GM23338 (cell line): ENCODE data around the gene DAZL. TPM values are rescaled to one million over a fixed set of nuclear protein-coding genes. Genes with fewer than 3 reads are reported as not detected.

Experiments used
- ATAC-seq: fragments of 200-7000 bp; cut with Tn5 transposase; 3 replicates; pipeline ENCODE4 v1.9.1; 2020
- DNase-seq: peaks from one replicate; pipeline ENCODE4 v3.0.0-alpha.2; 2015; ENCODE audit warnings: low spot score
- H2AFZ ChIP-seq: fragments of 200-600 bp; sonication (generic); 2 replicates; pipeline ENCODE4 v1.8.0; 2016; ENCODE audit warnings: antibody characterized with exemption, mild to moderate bottlenecking, moderate library complexity
- H3F3A ChIP-seq: fragments of 200-600 bp; sonication (generic); replicated peaks from 2 replicates; pipeline ENCODE4 v1.8.0; 2017; ENCODE audit warnings: antibody characterized with exemption, mixed run types, low read depth
- H3K27ac ChIP-seq: fragments of 200-600 bp; sonication (generic); 2 replicates; pipeline ENCODE4 v1.6.1; 2016; ENCODE audit warnings: low read depth
- H3K27me3 ChIP-seq: fragments of 200-600 bp; sonication (generic); 2 replicates; pipeline ENCODE4 v1.8.0; 2016; ENCODE audit warnings: mild to moderate bottlenecking, mixed run types, moderate library complexity; ENCODE audit not compliant: insufficient read depth
- H3K36me3 ChIP-seq: fragments of 200-600 bp; sonication (generic); 2 replicates; pipeline ENCODE4 v1.8.0; 2016; ENCODE audit warnings: mild to moderate bottlenecking; ENCODE audit not compliant: insufficient read depth
- H3K4me1 ChIP-seq: fragments of 200-600 bp; sonication (generic); 2 replicates; pipeline ENCODE4 v1.8.0; 2016; ENCODE audit warnings: mild to moderate bottlenecking, moderate library complexity; ENCODE audit not compliant: insufficient read depth
- H3K4me2 ChIP-seq: fragments of 200-600 bp; sonication (generic); 2 replicates; pipeline ENCODE4 v1.7.1; 2017; ENCODE audit warnings: mixed run types
- H3K4me3 ChIP-seq: fragments of 200-600 bp; sonication (generic); 2 replicates; pipeline ENCODE4 v1.6.1; 2016; ENCODE audit warnings: mixed run types
- H3K79me2 ChIP-seq: fragments of 200-600 bp; sonication (generic); replicated peaks from 2 replicates; pipeline ENCODE4 v1.8.0; 2017; ENCODE audit warnings: mild to moderate bottlenecking; ENCODE audit not compliant: insufficient read depth
- H3K9me2 ChIP-seq: fragments of 200-600 bp; sonication (generic); 2 replicates; pipeline ENCODE4 v1.8.0; 2017; ENCODE audit not compliant: insufficient read depth
- H4K20me1 ChIP-seq: fragments of 200-600 bp; sonication (generic); replicated peaks from 2 replicates; pipeline ENCODE4 v1.8.0; 2017; ENCODE audit warnings: mild to moderate bottlenecking; ENCODE audit not compliant: insufficient read depth
- H3K27ac Mint-ChIP-seq: 2 replicates; pipeline ENCODE4 v1.8.0; 2020; ENCODE audit warnings: inconsistent platforms, mild to moderate bottlenecking, moderate library complexity, mixed read lengths
- H3K27me3 Mint-ChIP-seq: 3 replicates; pipeline ENCODE4 v1.8.0; 2022; ENCODE audit warnings: low read depth, mild to moderate bottlenecking, moderate library complexity, mixed read lengths, inconsistent platforms; ENCODE audit not compliant: insufficient read depth, poor library complexity
- H3K36me3 Mint-ChIP-seq: 3 replicates; pipeline ENCODE4 v1.8.0; 2021; ENCODE audit warnings: low read depth, mild to moderate bottlenecking, inconsistent platforms, moderate library complexity, mixed read lengths
- H3K4me1 Mint-ChIP-seq: 3 replicates; pipeline ENCODE4 v1.8.0; 2020; ENCODE audit warnings: mild to moderate bottlenecking, inconsistent platforms, mixed read lengths
- H3K4me3 Mint-ChIP-seq: 3 replicates; pipeline ENCODE4 v1.8.0; 2021; ENCODE audit warnings: moderate library complexity, mild to moderate bottlenecking, inconsistent platforms, mixed read lengths
- H3K9me3 Mint-ChIP-seq: 3 replicates; pipeline ENCODE4 v1.8.0; 2020; ENCODE audit warnings: moderate library complexity, mild to moderate bottlenecking, inconsistent platforms, mixed read lengths
- CREB1 ChIP-seq: fragments of 250-450 bp; sonication (Bioruptor Pico); IDR thresholded peaks from 2 replicates; pipeline ENCODE4 v1.5.0; 2020; ENCODE audit warnings: low read depth, mild to moderate bottlenecking, moderate library complexity
- CTCF ChIP-seq, 2 experiments: fragments of 200-600 bp in 1 of 2; sonication (generic) in 1 of 2; conservative IDR thresholded peaks; 2 replicates each; pipeline versions ENCODE4 v1.5.1 to v1.6.1; 2016 to 2017; ENCODE audit warnings: antibody characterized with exemption in 2 of 2, low read depth in 2 of 2, mild to moderate bottlenecking in 2 of 2, moderate library complexity in 1 of 2
- ETS1 ChIP-seq: IDR thresholded peaks from 2 replicates; pipeline ENCODE4 v1.6.1; 2016; ENCODE audit warnings: antibody characterized with exemption
- EZH2 ChIP-seq: fragments of 200-600 bp; sonication (generic); IDR thresholded peaks from one replicate; pipeline ENCODE4 v1.8.0; 2017; ENCODE audit warnings: antibody characterized with exemption, mild to moderate bottlenecking, low read depth; ENCODE audit not compliant: unreplicated experiment
- EZH2phosphoT487 ChIP-seq: fragments of 200-600 bp; sonication (generic); IDR thresholded peaks from one replicate; pipeline ENCODE4 v1.8.1; 2018; ENCODE audit warnings: antibody characterized with exemption; ENCODE audit not compliant: unreplicated experiment
- JUNB ChIP-seq: IDR thresholded peaks from one replicate; pipeline ENCODE4 v1.6.1; 2016; ENCODE audit warnings: antibody characterized with exemption; ENCODE audit not compliant: unreplicated experiment
- NANOG ChIP-seq: IDR thresholded peaks from 2 replicates; pipeline ENCODE4 v1.6.1; 2016; ENCODE audit warnings: antibody characterized with exemption, borderline replicate concordance
- POLR2AphosphoS5 ChIP-seq: IDR thresholded peaks from 2 replicates; pipeline ENCODE4 v1.6.1; 2016; ENCODE audit warnings: antibody characterized with exemption, low read depth
- REST ChIP-seq: IDR thresholded peaks from one replicate; pipeline ENCODE4 v1.6.1; 2018; ENCODE audit warnings: antibody characterized with exemption; ENCODE audit not compliant: unreplicated experiment
- STAT1 ChIP-seq: IDR thresholded peaks from one replicate; pipeline ENCODE4 v1.6.1; 2016; ENCODE audit warnings: antibody characterized with exemption; ENCODE audit not compliant: unreplicated experiment
- ZNF114 ChIP-seq: fragments of 250-450 bp; sonication (Bioruptor Pico); IDR thresholded peaks from 2 replicates; pipeline ENCODE4 v1.5.0; 2020; ENCODE audit warnings: mild to moderate bottlenecking, moderate library complexity
- ZNF331 ChIP-seq: fragments of 250-450 bp; sonication (Bioruptor Pico); IDR thresholded peaks from 2 replicates; pipeline ENCODE4 v1.5.0; 2020; ENCODE audit warnings: low read depth, mild to moderate bottlenecking, moderate library complexity
- ZNF462 ChIP-seq: fragments of 250-450 bp; sonication (Bioruptor Pico); IDR thresholded peaks from 2 replicates; pipeline ENCODE4 v1.5.0; 2020; ENCODE audit warnings: mild to moderate bottlenecking, moderate library complexity
- polyA plus RNA-seq: library from polyadenylated mRNA; unstranded; fragments of >200 nt; fragmentation: Nextera tagmentation; extraction: Ambion mirVana; gene quantifications from 2 replicates; pipeline ENCODE4 v1.2.1, GENCODE V29; 2016
- total RNA-seq: library from RNA; depleted of rRNA; stranded (reverse); fragments of >200 nt; shearing (Covaris generic); gene quantifications from 2 replicates; pipeline ENCODE4 v1.2.3, GENCODE V29; 2014

Gene DAZL
- total and polyA plus RNA-seq, 2 experiments from 2014 or later, result 3.2 to 5.3 TPM

GRCh38 chr3:16607718-16608117 lies 2.5 kb upstream of the DAZL start:
- no peaks in the 10 kb centered on the region for H3K36me3 ChIP-seq
- H3K9me2 ChIP-seq, result no peaks in the 10 kb centered on the region
- DNase-seq, result no peak
- peaks cover 39% of the 10 kb centered on the region for H3K4me1 ChIP-seq
- H3K4me2 ChIP-seq, result no peak overlapping the region
- H3K4me3 ChIP-seq, result no peak overlapping the region
- Mint-ChIP-seq H3K4me1 (peaks cover 39% of the 10 kb centered on the region), H3K9me3 (peaks cover 14% of the 10 kb centered on the region; the same call in 2 of the 3 replicates), H3K4me3 (no peak overlapping the region), H3K36me3 (peaks cover 10% of the 10 kb centered on the region; the same call in 2 of the 3 replicates), H3K27ac (no peak overlapping the region), H3K27me3 (peaks cover 4% of the 10 kb centered on the region)
- no peak for ATAC-seq
- TF ChIP-seq EZH2 (no peak), REST (no peak), ETS1 (no peak), EZH2phosphoT487 (no peak), CREB1 (no peak), ZNF462 (CRISPR knock-in tag) (no peak), NANOG (no peak), ZNF331 (CRISPR knock-in tag) (no peak), JUNB (no peak), ZNF114 (CRISPR knock-in tag) (no peak), POLR2AphosphoS5 (no peak), CTCF (conservative IDR thresholded peaks at IDR 0.05; ENCODE audit: low read depth in 2 of 2) (no peak), STAT1 (no peak)
- no peaks in the 10 kb centered on the region for H3K79me2 ChIP-seq
- H2AFZ ChIP-seq, result no peak overlapping the region
- H3K27ac ChIP-seq, result no peak overlapping the region
- H4K20me1 ChIP-seq, result no peaks in the 10 kb centered on the region
- H3F3A ChIP-seq, result peaks cover 3% of the 10 kb centered on the region; the same call in 1 of the 2 replicates
- no peaks in the 10 kb centered on the region for H3K27me3 ChIP-seq
